HG02571 (cell line): ENCODE results near the gene TBC1D14.

Experiments
- ATAC-seq: cut with Tn5 transposase; IDR thresholded peaks from one replicate; pipeline ENCODE4 v1.9.1; 2021; ENCODE audit warnings: mild to moderate bottlenecking, moderate library complexity; ENCODE audit not compliant: unreplicated experiment

TBC1D14 gene

GRCh38 chr4:7034262-7035081 lies 124.8 kb downstream of the TBC1D14 start:
- ATAC-seq = no peak

GRCh38 chr4:7037425-7037824 lies 127.8 kb downstream of the TBC1D14 start:
- no peak for ATAC-seq

- ATAC-seq = no peak
Measured at GRCh38 chr4:7040765-7041164, 131.1 kb downstream of the TBC1D14 start.

GRCh38 chr4:7041246-7041645 lies 131.6 kb downstream of the TBC1D14 start:
- no peak for ATAC-seq

- ATAC-seq = no peak
Measured at GRCh38 chr4:7041801-7042502, 132.3 kb downstream of the TBC1D14 start.

- peak; percentile 80 for ATAC-seq
Measured at GRCh38 chr4:7042503-7043283, 133.1 kb downstream of the TBC1D14 start.

GRCh38 chr4:7043284-7044136 lies 133.9 kb downstream of the TBC1D14 start, which contains the start of gene TADA2B:
TADA2B (plus strand) TSS chr4:7043372; CDS start chr4:7043580, 208 bp downstream.
- ATAC-seq = peak; percentile 29

GRCh38 chr4:7044137-7044930 lies 134.7 kb downstream of the TBC1D14 start:
- no peak for ATAC-seq

- ATAC-seq = no peak
Measured at GRCh38 chr4:7045553-7045952, 135.9 kb downstream of the TBC1D14 start.

- no peak for ATAC-seq
Measured at GRCh38 chr4:7045961-7046921, 136.6 kb downstream of the TBC1D14 start.

- ATAC-seq = no peak
Measured at GRCh38 chr4:7046971-7047370, 137.3 kb downstream of the TBC1D14 start.

- no peak for ATAC-seq
Measured at GRCh38 chr4:7048642-7049041, 139.0 kb downstream of the TBC1D14 start.

- no peak for ATAC-seq
Measured at GRCh38 chr4:7049295-7049694, 139.7 kb downstream of the TBC1D14 start.

- ATAC-seq = no peak
Measured at GRCh38 chr4:7049739-7050138, 140.1 kb downstream of the TBC1D14 start.

- no peak for ATAC-seq
Measured at GRCh38 chr4:7050481-7051143, 141.0 kb downstream of the TBC1D14 start.

- no peak for ATAC-seq
Measured at GRCh38 chr4:7051144-7051495, 141.5 kb downstream of the TBC1D14 start.

- ATAC-seq = no peak
Measured at GRCh38 chr4:7051905-7052304, 142.3 kb downstream of the TBC1D14 start.

- no peak for ATAC-seq
Measured at GRCh38 chr4:7052313-7052712, 142.7 kb downstream of the TBC1D14 start.
